ENCODE results near the gene MTCL1. TPM values are rescaled to one million over a fixed set of nuclear protein-coding genes. Genes with fewer than 3 reads are reported as not detected.

The MTCL1 gene
- total and polyA plus RNA-seq, 3 experiments from 2014 or later = 1.0 to 1.1 TPM; not detected in 1

GRCh38 chr18:8765783-8766463 lies 60.6 kb downstream of the MTCL1 start:
- Mint-ChIP-seq H3K4me1 (no peaks in the 10 kb centered on the region), H3K9me3 (peaks cover 3 to 8% (median 5%) of the 10 kb centered on the region in 5 donors), H3K27ac (no peak overlapping the region), H3K27me3 (peaks cover 7 to 17% of the 10 kb centered on the region in 2 donors), H3K4me3 (no peak overlapping the region), H3K36me3 (peaks cover 0 to 13% (median 3%) of the 10 kb centered on the region in 3 donors)
- CTCF ChIA-PET = interaction anchor here (1.2 kb wide), 1 partner anchor 69 kb away, joined by 3 read pairs; no protein-coding TSS in a partner anchor
- Histone ChIP-seq H3K4me1 (ENCODE audit: insufficient read depth, low read length) (no peaks in the 10 kb centered on the region), H3K27ac (ENCODE audit: low read depth, low read length) (no peak overlapping the region), H3K36me3 (ENCODE audit: insufficient read depth, low read length) (no peaks in the 10 kb centered on the region), H3K27me3 (ENCODE audit: insufficient read depth, low read length, poor library complexity, severe bottlenecking) (no peaks in the 10 kb centered on the region), H3K4me3 (ENCODE audit: low read length) (no peak overlapping the region), H3K9me3 (ENCODE audit: low read length) (no peaks in the 10 kb centered on the region)
- POLR2A ChIA-PET = interaction anchor here (0.6 kb wide), 1 partner anchor 41 kb away, joined by 5 read pairs; no protein-coding TSS in a partner anchor
- DNase-seq = no peak

GRCh38 chr18:8766559-8767293 lies 61.4 kb downstream of the MTCL1 start:
- POLR2A ChIA-PET = no interaction called here
- CTCF ChIA-PET = interaction anchor here (1.1 kb wide), 1 partner anchor 71 kb away, joined by 3 read pairs; no protein-coding TSS in a partner anchor

DNA sequence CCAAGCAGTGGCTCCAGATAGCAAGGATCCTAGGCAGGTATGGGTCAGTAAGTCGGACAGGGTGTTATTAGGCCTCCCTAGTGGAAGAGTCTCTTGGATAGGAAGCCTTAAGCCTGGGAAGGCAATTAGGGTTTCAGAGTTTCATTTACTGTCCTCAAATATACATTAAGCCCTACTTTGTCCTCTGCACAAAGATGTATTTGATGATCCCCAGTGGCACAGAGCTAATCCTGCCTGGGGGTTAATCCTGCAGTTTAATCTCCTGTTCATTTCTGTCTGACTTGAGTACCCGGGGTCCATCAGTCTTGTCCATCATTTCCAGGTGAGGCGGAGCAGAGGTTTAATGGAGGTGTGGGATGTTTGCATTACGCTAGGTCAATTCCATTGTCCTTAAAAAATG lies 62.0 kb downstream of the MTCL1 start:
- POLR2A ChIA-PET = no interaction called here
- Histone ChIP-seq H3K9me3 (ENCODE audit: low read length) (no peaks in the 10 kb centered on the region), H3K4me3 (ENCODE audit: low read length) (no peak overlapping the region), H3K27me3 (ENCODE audit: insufficient read depth, low read length, poor library complexity, severe bottlenecking) (no peaks in the 10 kb centered on the region), H3K4me1 (ENCODE audit: insufficient read depth, low read length) (no peaks in the 10 kb centered on the region), H3K27ac (ENCODE audit: low read depth, low read length) (no peak overlapping the region), H3K36me3 (ENCODE audit: insufficient read depth, low read length) (no peaks in the 10 kb centered on the region)
- peaks cover 0 to 3% (median 0%) of the 10 kb centered on the region in 3 donors for H3K36me3 Mint-ChIP-seq
- H3K4me3 Mint-ChIP-seq = no peak overlapping the region
- no peaks in the 10 kb centered on the region for H3K4me1 Mint-ChIP-seq
- peaks cover 0 to 2% (median 0%) of the 10 kb centered on the region in 5 donors for H3K9me3 Mint-ChIP-seq
- DNase-seq = no peak
- CTCF ChIA-PET = interaction anchor here (1.1 kb wide), 1 partner anchor 71 kb away, joined by 3 read pairs; no protein-coding TSS in a partner anchor
- no peak overlapping the region for H3K27ac Mint-ChIP-seq
- peaks cover 7 to 14% of the 10 kb centered on the region in 2 donors for H3K27me3 Mint-ChIP-seq

More at GRCh38 chr18:8766559-8767293, 61.4 kb downstream of the MTCL1 start:
- Mint-ChIP-seq H3K36me3 (peaks cover 0 to 8% (median 0%) of the 10 kb centered on the region in 3 donors), H3K9me3 (peaks cover 0 to 4% (median 2%) of the 10 kb centered on the region in 5 donors), H3K4me1 (no peaks in the 10 kb centered on the region), H3K27ac (no peak overlapping the region), H3K27me3 (peaks cover 7 to 17% of the 10 kb centered on the region in 2 donors), H3K4me3 (no peak overlapping the region)
- no peaks in the 10 kb centered on the region for H3K36me3 ChIP-seq (ENCODE audit: insufficient read depth, low read length)
- H3K4me3 ChIP-seq (ENCODE audit: low read length) = no peak overlapping the region
- H3K9me3 ChIP-seq (ENCODE audit: low read length) = no peaks in the 10 kb centered on the region
- H3K27me3 ChIP-seq (ENCODE audit: insufficient read depth, low read length, poor library complexity, severe bottlenecking) = no peaks in the 10 kb centered on the region
- DNase-seq = no peak
- H3K4me1 ChIP-seq (ENCODE audit: insufficient read depth, low read length) = no peaks in the 10 kb centered on the region
- no peak overlapping the region for H3K27ac ChIP-seq (ENCODE audit: low read depth, low read length)

GRCh38 chr18:8769509-8770095 lies 64.2 kb downstream of the MTCL1 start:
- Histone ChIP-seq H3K9me3 (ENCODE audit: low read length) (no peaks in the 10 kb centered on the region), H3K36me3 (ENCODE audit: insufficient read depth, low read length) (no peaks in the 10 kb centered on the region), H3K27me3 (ENCODE audit: insufficient read depth, low read length, poor library complexity, severe bottlenecking) (no peaks in the 10 kb centered on the region), H3K4me1 (ENCODE audit: insufficient read depth, low read length) (no peaks in the 10 kb centered on the region), H3K4me3 (ENCODE audit: low read length) (no peak overlapping the region), H3K27ac (ENCODE audit: low read depth, low read length) (no peak overlapping the region)
- Mint-ChIP-seq H3K27ac (no peak overlapping the region), H3K36me3 (no peaks in the 10 kb centered on the region), H3K9me3 (no peaks in the 10 kb centered on the region), H3K4me3 (no peak overlapping the region), H3K4me1 (no peaks in the 10 kb centered on the region), H3K27me3 (peaks cover 5 to 7% of the 10 kb centered on the region in 2 donors)
- no peak for DNase-seq
- ChIA-PET POLR2A (no interaction called here), CTCF (no interaction called here)

GRCh38 chr18:8770657-8771056 lies 65.3 kb downstream of the MTCL1 start:
- H3K4me3 ChIP-seq (ENCODE audit: low read length) = no peak overlapping the region
- H3K27ac ChIP-seq (ENCODE audit: low read depth, low read length) = no peak overlapping the region
- H3K27me3 Mint-ChIP-seq = peaks cover 0 to 2% of the 10 kb centered on the region in 2 donors
- H3K4me1 ChIP-seq (ENCODE audit: insufficient read depth, low read length) = no peaks in the 10 kb centered on the region
- H3K27ac Mint-ChIP-seq = peak overlapping the region in 1 of 8 donors; percentile 24
- no peaks in the 10 kb centered on the region for H3K36me3 Mint-ChIP-seq
- H3K27me3 ChIP-seq (ENCODE audit: insufficient read depth, low read length, poor library complexity, severe bottlenecking) = no peaks in the 10 kb centered on the region
- no peaks in the 10 kb centered on the region for H3K36me3 ChIP-seq (ENCODE audit: insufficient read depth, low read length)
- no peak for DNase-seq
- ChIA-PET CTCF (no interaction called here), POLR2A (no interaction called here)
- no peaks in the 10 kb centered on the region for H3K4me1 Mint-ChIP-seq
- no peaks in the 10 kb centered on the region for H3K9me3 Mint-ChIP-seq
- no peak overlapping the region for H3K4me3 Mint-ChIP-seq
- no peaks in the 10 kb centered on the region for H3K9me3 ChIP-seq (ENCODE audit: low read length)

DNA sequence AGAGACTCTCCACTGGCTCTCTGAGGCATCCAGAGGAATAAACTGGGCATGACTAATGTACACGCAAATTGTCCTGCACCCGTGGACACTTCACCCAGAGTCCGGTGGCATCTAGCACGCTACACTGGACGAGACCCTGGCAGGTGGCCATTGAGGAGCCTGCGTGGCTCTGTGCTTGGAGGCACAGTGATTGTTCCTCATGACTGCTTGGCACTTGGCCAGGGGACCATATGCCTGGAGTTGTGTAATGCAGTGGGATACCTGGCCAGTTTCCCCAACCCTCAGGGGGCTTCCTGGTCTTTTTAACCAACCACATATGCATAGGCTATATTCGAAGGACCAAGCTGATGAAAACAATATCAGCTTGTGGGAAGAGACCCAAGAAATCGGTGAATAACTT lies 66.6 kb downstream of the MTCL1 start:
- Histone ChIP-seq H3K27me3 (ENCODE audit: insufficient read depth, low read length, poor library complexity, severe bottlenecking) (no peaks in the 10 kb centered on the region), H3K27ac (ENCODE audit: low read depth, low read length) (no peak overlapping the region), H3K9me3 (ENCODE audit: low read length) (no peaks in the 10 kb centered on the region), H3K36me3 (ENCODE audit: insufficient read depth, low read length) (no peaks in the 10 kb centered on the region), H3K4me3 (ENCODE audit: low read length) (no peak overlapping the region), H3K4me1 (ENCODE audit: insufficient read depth, low read length) (no peaks in the 10 kb centered on the region)
- no peaks in the 10 kb centered on the region for H3K36me3 Mint-ChIP-seq
- ChIA-PET CTCF (no interaction called here), POLR2A (no interaction called here)
- no peak for DNase-seq
- no peaks in the 10 kb centered on the region for H3K4me1 Mint-ChIP-seq
- H3K27me3 Mint-ChIP-seq = peaks cover 0 to 2% of the 10 kb centered on the region in 2 donors
- no peak overlapping the region for H3K27ac Mint-ChIP-seq
- no peaks in the 10 kb centered on the region for H3K9me3 Mint-ChIP-seq
- H3K4me3 Mint-ChIP-seq = no peak overlapping the region

- CTCF ChIA-PET = no interaction called here
- no peak overlapping the region for H3K4me3 Mint-ChIP-seq
- H3K27me3 Mint-ChIP-seq = peaks cover 0 to 6% of the 10 kb centered on the region in 2 donors
- H3K4me1 Mint-ChIP-seq = no peaks in the 10 kb centered on the region
- H3K4me3 ChIP-seq (ENCODE audit: low read length) = no peak overlapping the region
- no peak for DNase-seq
- no peak overlapping the region for H3K27ac ChIP-seq (ENCODE audit: low read depth, low read length)
- no peaks in the 10 kb centered on the region for H3K27me3 ChIP-seq (ENCODE audit: insufficient read depth, low read length, poor library complexity, severe bottlenecking)
- no peaks in the 10 kb centered on the region for H3K36me3 ChIP-seq (ENCODE audit: insufficient read depth, low read length)
- POLR2A ChIA-PET = no interaction called here
- H3K9me3 Mint-ChIP-seq = no peaks in the 10 kb centered on the region
- no peaks in the 10 kb centered on the region for H3K9me3 ChIP-seq (ENCODE audit: low read length)
- H3K27ac Mint-ChIP-seq = no peak overlapping the region
- no peaks in the 10 kb centered on the region for H3K4me1 ChIP-seq (ENCODE audit: insufficient read depth, low read length)
- peaks cover 0 to 5% (median 0%) of the 10 kb centered on the region in 3 donors for H3K36me3 Mint-ChIP-seq
Measured at GRCh38 chr18:8773980-8774379, 68.6 kb downstream of the MTCL1 start.
